HG03025 (cell line): Measurements from ENCODE around the gene FOXP1.
"Not testable (repeated sequence)": the region's sequence is repeated elsewhere in the genome, so short reads cannot be mapped to it uniquely, and the experiment has no call there.

ENCODE experiments used
- ATAC-seq: cut with Tn5 transposase; IDR thresholded peaks from one replicate; pipeline ENCODE4 v1.9.1; 2021; ENCODE audit warnings: mild to moderate bottlenecking, moderate library complexity; ENCODE audit not compliant: unreplicated experiment, low FRiP score

Gene FOXP1

DNA sequence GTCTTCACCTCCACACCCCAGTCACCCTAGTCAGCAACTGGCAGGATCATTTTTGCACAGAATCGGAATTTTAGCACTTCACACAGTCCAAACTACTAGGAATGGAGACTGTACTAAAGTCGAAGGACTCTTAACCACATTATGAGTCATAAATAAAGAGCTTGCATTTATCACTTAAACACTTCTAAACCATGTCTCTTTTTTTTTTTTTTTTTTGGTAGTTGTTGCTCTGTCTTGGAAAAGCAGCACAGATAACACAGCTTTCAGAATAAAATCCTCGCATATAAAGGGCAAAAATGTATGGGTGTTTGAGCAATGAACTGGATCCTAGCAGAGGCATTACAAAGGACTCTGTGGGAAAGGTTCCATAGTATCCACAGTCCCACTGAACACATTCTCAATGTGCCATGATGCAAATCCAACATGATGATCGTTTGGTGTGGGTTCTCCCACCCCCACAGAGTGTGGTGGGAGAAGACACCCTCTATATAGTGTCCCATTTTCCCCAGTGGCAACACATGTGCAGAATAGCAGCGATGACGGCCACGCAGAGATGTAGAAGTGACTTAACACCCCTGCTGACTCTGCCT is 47.1 kb downstream of the FOXP1 start:
- no peak for ATAC-seq

GRCh38 chr3:71533588-71533987 is 49.9 kb downstream of the FOXP1 start:
- no peak for ATAC-seq

- ATAC-seq, result no peak
Observed at GRCh38 chr3:71532639-71533395, 50.7 kb downstream of the FOXP1 start.

DNA sequence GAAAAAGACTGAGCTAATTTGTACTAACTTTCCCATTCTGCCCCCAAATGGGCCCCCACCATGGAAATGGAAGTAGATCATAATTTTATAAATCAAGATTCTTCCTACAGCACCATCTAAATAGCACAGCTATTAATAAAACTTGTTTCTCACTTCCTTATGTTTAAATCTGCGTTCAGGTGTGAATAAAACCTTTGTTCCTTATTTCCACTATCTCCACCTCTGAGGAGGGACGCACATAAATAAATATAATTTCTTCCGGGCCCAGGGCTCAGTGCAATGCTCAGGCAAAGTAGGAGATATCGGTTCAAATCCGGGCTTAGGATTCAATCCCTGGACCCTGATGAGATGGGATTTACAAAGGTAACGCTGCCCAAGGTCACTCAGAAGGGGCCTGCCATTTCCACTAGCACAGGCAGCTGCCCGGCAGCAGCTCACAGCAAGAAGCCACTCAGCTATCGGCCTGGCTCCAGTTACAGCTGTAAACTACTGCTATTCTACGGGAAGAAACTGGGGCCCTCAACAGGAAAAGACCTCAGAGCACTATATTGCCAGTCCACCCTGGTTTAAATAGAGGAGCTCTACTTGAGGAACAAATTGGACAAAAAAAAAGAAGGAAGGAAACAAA is 52.5 kb downstream of the FOXP1 start:
- no peak for ATAC-seq

DNA sequence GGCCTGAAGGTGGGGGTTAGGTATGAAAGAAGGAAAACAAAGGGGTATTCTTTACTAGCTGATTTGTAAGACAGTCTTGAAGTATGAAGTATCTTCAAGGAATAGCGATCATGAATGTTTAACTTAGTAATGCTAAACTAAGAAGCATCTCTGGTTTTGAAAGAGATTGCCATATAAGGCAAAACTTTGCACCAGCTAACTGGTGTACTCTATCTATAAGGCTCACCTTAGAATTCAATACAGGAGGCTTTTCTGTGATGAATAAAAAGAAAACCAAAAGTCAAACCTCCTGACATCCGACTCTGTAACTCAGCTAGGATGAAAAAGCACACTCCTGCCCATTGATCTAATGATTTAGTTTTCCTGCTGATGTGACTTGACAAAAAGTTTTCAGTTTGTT is 54.7 kb downstream of the FOXP1 start:
- ATAC-seq, result no peak

GRCh38 chr3:71526448-71526847 is 57.1 kb downstream of the FOXP1 start:
- ATAC-seq, result not testable (repeated sequence)

- no peak for ATAC-seq
Observed at GRCh38 chr3:71525391-71525790, 58.1 kb downstream of the FOXP1 start.

DNA sequence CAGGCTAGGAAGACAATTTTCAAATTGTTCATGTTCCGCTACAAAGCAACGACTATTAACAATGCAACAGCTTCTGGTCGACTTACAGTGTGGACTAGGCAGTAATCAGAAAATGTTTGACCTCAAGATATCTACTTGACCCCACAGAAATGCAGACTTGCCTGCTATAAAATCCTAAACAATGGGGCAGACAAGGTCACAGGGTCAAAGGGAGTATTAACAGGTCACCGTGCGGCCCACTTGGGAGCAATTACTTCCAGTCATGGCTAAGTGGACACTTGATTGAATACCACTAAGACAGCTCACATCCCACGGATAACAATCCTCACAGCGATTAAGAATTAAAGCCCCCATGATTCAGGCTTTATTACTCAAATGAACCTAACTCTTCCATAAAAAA is 58.9 kb downstream of the FOXP1 start:
- no peak for ATAC-seq

DNA sequence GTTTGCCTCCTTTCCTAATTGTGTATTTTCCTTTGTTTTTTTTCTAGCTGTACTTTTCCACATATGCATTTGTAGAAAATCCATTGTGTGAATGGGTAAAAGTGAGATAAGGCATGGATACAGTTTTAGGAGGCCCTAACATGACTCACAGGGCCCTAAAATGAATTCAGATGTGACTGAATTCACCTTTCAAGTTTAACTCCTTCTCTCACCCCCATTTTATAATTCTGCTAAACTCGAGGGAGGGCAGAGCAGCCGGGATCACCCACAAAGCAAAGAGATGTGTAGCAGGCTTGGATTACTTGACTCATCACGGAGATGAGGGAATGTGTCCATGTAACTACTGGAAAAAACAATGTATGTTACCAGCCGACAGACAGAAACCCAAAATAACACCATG is 59.9 kb downstream of the FOXP1 start:
- no peak for ATAC-seq

GRCh38 chr3:71521940-71522876 is 61.3 kb downstream of the FOXP1 start:
- no peak for ATAC-seq

DNA sequence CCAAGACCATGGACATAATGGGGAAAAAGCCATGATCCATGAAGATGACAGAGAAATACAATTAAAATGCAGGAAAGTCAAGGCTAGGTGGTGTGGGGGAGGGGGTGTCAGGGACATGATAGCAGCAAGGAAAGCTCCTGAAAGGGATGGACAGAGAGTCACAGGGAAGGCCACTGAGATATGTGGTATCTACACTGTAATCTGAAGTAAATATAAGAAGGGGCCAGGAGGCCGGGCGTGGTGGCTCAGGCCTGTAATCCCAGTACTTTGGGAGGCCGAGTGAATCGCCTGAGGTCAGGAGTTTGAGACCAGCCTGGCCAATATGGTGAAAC is 62.5 kb downstream of the FOXP1 start:
- ATAC-seq, result no peak

- no peak for ATAC-seq
Observed at GRCh38 chr3:71520161-71521020, 63.1 kb downstream of the FOXP1 start.

DNA sequence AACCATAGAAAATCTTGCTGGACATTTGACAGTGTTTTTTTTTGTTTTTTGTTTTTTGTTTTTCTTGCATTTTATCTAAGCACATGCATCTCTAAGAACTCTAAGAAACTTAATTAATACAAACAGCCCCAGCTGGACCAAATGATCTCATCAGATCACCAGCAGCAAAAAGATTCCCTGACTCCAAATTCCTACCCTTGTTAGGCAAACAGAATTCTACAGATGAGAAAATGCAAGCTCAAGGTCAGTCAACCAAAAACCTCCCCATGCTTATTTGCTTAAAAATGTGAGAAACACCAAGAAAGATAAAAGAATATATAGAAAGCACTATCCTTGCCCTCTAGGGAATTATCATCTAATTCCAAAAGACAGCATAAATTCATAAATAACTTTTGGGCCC is 65.4 kb downstream of the FOXP1 start:
- no peak for ATAC-seq

DNA sequence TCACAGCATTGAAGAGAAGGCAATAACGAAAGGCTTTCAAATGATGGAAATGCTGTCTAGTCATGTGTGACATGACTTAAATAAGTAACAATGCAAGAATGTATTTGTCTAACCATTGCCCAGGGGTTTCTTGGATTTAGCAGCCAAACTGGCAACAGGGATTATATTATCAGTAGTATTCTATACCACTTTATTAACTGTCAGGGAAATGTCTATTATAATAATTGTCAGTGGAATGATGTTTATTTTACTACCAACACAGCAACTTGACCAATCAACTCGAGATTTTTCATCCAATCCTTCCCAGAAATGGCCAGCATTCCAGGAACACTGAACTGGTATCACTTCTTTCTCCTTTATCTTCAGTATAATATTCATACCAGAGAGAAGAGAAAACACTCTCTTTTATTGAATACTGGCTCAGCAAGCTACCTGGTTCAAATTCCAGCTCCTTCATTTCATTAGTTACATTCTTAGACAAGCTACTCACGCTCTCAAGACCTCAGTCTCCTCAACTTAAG is 66.2 kb downstream of the FOXP1 start:
- ATAC-seq, result no peak

- ATAC-seq, result no peak
Observed at GRCh38 chr3:71515636-71516365, 67.7 kb downstream of the FOXP1 start.

- no peak for ATAC-seq
Observed at GRCh38 chr3:71514621-71515020, 68.9 kb downstream of the FOXP1 start.

DNA sequence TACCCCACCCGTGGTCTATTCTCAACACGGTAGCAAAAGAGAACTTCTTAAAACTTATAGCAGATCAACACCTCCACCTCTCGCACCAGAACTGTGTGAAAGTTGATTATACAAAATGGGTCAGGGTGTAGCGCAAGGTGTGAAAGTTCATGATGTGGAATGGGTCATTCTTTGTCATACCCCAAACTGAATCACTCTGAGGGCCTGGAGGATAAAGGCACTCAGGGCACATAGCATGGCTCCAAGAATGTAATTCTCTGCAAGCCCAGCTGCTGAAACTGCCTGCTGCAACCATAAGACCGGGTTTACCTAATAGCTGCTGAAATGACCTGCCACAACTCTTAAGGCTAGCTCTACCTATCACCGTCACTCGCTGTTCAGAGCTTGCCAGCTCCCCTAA is 70.0 kb downstream of the FOXP1 start:
- ATAC-seq, result no peak

DNA sequence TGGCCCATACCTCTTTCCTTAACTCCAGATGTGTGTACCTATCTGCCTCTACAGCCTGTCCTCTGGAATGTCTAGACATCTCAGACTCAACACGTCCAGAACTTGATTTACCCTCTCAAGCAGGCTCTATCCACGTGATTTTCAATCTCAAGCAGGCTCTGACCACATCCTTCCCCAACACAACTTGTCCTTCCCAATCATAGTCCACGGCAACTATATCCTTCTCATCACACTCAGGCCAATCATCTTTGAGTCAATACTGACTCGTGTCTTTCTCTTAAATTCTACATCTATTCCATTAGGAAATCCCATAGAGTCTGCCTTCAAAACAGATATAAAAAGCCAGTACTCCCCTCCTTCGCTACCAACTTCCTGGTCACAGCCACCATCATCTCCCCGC is 70.4 kb downstream of the FOXP1 start:
- ATAC-seq, result no peak

DNA sequence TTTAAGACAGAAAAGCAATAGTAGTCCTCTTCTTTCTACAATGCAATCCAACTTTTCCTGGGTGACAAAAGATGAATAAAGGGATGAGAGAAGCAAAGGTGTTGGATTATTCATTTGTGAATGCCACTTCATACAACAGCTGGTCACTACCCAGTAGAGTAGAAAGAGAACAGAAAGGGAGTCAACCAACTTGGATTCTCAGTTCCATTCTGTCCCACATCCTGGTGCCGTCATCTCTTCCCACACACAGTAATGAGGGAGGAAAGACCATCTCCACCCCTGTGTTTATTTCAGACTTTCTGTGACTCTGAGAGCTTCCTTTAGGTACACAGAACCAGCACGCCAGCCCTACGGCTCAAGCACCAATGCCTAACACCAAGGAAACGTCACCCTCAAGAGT is 71.0 kb downstream of the FOXP1 start:
- ATAC-seq, result no peak
